Stimulated activated CD4-positive, alpha-beta T cell treated with anti-CD3 and anti-CD28 coated beads, Interleukin-2, amount 100 ng/mL, for 24 hours (primary cell): ENCODE data around the gene JDP2.

Source experiments
- DNase-seq, 2 donors: peaks; one replicate each; pipeline ENCODE4 v3.0.0-alpha.2; 2020

JDP2 gene

GRCh38 chr14:75411214-75411540 lies 16.6 kb upstream of the JDP2 start:
- no peak for DNase-seq

DNA sequence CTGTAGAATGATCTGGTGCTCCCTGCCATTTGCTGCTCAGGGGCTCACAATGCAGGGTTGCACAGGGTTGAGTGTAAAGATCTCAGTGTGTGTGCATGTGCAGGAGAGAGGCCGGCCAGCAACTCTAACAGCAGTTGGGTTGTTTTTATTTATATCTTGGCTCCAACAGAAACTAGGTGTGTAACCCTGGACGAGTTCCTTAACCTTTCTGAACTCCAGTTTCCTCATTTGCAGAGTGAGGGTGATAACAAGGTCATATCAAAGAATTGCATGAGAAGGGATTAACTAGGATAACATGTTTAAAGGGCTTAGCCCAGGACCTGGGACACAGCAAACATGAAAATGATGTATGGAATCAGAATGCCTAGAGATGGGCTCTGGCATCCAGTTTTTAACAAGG lies 14.8 kb upstream of the JDP2 start:
- DNase-seq, result no peak

DNA sequence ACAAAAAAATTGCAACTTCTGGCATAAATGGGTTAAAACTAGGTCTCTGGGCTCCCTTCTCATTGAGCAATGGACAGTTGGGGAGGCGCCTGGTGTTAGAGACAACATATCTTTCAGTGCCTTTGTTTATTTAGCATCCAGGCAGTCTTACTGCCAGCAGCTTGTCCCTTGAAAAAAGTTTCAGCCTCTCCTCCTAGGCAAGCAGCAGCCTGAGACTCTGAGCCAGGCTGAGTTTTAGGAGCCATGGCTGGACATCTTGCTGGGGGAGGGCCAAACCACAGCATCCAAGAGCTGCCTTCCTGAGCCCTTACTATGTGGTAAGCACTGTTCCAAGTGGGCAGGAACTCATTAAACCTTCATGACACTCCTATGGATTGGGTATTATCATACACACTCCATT lies 10.1 kb upstream of the JDP2 start:
- no peak for DNase-seq

GRCh38 chr14:75418850-75419768 lies 8.7 kb upstream of the JDP2 start:
- peak; percentile 51 to 68 for DNase-seq

GRCh38 chr14:75422169-75422568 lies 5.7 kb upstream of the JDP2 start:
- no peak for DNase-seq

GRCh38 chr14:75424496-75424895 lies 3.3 kb upstream of the JDP2 start:
- no peak for DNase-seq

GRCh38 chr14:75425446-75425845 lies 2.4 kb upstream of the JDP2 start:
- no peak for DNase-seq

DNA sequence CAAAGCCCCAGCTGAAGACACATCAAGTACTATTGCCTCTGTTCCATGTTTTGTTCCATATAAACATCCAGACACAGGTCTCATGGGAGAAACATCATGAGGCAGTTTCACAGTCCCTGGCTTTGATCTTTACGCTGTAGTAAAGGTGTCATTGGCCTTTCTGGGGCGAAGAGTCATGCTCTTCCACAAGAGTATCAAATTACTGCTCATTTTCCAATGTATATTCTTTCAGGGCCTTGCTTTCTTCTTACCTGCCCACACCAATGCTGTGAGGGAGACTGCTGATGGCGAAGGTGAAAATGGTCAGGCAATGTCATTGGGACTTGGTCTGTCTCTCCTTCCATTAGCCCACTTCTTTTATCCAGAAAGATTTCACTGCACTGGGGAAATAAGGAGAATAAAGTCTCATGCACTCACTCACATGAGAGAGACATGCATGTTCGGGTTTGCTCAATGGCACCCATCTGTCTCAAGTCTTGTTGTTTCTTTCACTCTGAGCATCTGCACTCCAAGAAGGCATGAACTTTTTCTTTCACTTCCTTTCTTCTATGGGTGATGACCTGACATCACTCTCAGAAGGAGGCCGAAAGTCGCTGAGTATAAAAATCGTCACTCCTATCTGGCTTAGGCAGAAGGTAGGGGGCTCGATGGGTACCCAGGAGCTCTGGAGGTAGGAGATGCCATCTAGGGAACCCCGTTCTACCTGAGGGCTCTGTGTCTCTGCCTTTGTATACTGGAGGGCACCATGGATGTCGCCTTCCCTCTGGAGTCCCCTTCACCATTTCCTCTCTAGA lies 1.3 kb upstream of the JDP2 start:
- DNase-seq, result no peak

DNA sequence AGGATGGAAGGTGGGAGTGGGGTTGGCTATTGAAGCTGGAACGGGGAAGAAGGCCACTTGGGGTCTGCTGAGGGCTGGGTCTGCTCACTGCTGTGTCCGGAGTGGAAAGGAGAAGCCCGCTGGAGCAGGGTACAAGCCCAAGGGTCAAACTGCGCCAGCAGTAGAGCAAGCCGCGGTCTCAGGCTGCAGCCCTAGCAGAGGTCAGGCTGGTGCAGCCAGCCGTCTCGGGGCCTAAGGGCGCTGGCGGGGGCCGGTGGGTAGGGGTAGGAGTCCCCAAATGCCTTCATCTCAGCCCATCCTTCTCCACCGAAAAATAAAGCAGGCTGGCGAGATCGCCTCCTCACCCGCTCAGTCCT lies 718 bp upstream of the JDP2 start:
- DNase-seq, result no peak

DNA sequence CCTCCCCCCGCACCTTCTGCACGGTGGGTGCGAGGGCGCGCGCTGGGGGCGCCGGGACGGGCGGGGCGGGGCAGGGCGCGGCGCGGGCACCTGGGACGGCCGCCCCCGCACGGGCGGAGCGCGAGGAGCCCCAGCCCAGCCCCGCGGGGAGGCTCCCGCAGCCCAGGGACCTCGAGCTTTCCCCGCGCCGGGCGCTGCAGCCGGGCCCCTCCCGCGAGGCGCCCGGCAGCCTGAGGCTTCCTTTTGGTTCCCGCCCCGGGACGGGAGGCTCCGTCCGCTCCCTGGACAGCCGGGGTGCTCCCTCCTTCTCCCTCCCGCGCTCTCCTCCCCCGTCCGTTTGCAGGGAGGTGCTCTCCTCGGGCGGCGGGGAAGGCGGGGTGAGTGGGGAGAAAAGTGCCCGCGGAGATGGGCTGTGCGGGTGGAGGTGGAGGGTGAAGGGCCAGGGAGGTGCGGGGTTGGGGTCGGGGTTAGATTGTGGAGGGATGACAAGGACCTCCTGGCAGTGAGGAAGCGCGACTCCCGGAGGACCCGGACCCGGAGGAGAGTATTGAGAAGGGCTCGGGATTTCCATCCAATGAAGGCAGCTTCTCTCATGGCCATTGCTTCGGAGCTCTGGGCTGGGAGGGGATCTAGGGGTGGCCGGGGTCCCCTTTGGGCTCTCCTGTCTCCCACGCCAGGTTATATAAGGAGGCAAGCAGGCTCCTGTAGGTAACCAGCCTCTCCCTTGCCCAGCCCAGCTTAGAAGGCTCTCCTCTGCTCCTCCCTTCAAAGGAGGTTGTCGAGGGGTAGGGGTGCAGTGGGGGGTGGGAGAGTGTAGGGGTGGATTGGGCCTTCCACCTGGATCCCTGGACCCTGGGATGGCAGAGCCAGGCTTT lies 645 bp downstream of the JDP2 start:
- DNase-seq, result peak; percentile 22 to 24

DNA sequence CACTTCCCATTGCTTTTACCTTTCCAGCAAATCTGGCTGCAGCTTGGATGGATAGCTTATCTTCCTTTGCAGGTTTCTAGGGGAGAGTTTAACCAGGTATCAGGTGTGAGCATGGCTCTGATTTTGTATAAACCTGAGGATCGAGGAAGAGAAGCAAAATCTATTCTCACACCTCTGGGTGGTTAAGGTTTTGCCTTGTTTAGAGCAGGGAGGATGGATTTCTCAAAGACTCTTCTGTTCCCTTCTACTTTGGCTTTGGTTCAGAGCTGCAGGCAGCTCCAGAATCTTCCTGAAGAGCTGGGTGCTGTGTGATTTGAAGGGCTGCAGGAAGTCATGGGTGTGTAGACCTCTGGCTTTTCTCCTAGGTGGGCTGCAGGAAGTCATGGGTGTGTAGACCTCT lies 1.7 kb downstream of the JDP2 start:
- no peak for DNase-seq

DNA sequence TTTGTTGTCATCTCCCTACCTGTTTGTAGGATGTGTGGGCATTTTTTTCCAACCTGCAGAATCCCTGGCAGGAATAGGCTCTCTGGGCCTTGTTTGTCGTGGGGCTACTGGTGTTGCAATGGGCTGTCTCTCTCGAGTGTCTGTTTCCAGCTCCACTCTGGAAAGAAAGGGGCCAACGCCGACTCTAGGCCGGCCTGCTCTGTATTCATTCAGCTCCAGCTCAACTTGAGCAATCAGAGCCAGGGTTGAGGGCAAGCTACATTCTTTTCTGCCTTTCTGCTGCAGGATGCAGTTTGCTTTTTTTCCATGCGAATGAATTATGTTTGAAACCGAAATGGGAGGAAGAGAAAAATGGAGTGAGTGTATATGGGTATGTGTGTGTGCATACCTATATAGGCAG lies 2.3 kb downstream of the JDP2 start:
- DNase-seq, result no peak

DNA sequence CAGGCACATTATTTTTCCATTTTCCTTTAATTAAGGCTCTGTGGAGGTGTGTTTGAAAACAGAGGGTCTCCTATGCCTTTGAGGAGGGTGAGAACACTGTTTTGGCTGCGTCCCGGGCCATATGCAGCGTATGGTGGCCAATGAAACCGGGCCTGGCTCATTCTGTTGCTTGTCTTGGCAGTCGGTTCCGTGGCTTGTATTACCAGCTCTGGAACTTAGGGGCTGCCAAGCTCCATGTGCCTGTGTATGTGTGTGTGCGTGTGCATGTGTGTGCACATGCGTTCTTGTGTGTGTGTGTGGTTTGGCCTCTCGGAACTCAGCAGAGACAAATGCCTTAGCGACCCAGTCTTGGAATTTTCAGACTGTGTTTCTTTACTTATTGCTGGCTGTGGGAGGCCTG lies 2.7 kb downstream of the JDP2 start:
- DNase-seq, result no peak

DNA sequence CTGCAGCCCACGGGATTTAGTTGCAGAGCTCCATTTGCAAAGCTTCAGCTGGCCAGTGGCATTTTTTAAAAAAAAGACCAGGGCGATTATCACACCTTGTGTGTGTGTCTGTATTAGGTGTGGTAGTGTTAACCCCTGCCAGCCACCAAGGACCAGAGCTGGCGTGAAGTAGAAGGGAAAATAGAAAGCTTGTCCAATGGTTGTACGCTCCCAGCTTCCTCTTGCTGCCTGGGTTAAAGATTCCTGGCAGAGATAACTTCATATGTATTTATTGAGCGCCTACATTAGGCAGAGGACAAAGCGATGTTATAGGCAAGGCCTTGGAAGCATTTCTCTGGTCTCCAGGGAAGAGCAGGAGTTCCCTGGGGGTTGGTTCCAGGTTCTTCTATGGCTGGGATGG lies 3.2 kb downstream of the JDP2 start:
- no peak for DNase-seq

GRCh38 chr14:75431827-75432226 lies 4.0 kb downstream of the JDP2 start:
- no peak for DNase-seq

- DNase-seq, result no peak
These were observed 4.6 kb downstream of the JDP2 start for GRCh38 chr14:75432411-75432810.

DNA sequence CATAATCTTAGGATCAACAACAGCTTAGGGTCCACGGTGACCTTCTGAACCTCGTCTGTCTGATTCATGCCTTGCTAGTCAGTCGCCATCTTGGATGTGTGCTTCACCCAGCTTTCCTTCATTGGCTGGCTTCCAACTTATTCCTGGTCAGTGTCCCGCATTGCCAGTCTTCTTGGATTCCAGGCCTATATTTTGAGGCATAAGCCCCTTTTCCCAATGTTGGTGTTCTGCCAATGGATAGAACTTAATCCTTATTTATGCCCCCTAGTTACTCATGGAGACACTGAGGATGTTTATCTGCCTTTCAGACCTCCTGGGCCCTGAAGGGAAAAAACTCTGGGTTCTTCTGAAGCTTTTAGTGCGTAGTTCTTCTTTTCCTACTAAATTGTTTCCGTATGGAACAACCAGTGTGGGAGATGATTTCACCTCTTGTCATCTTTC lies 5.8 kb downstream of the JDP2 start:
- DNase-seq, result no peak

- DNase-seq, result no peak
These were observed 6.5 kb downstream of the JDP2 start for GRCh38 chr14:75434138-75434889.

- DNase-seq, result no peak
These were observed 7.0 kb downstream of the JDP2 start for GRCh38 chr14:75434890-75435248.

DNA sequence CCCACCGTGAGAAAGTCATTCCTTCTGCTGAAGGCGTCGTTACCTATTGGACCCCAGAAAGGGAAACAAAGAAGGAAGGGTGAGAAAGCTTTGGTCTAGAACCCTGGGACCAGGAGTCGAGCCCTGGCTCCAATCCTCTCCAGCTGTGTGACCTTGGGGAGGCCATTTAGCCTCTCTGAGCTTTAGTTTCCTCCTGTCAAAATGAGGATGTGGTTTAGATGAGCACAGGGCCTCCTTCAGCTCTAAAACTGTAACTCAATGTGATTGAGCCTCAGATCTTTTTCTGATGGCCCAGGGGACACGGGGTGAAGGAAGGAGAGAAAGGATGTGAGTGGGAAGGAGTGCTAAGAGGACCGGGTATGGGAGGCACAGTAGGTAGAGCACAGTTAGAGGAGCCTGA lies 7.7 kb downstream of the JDP2 start:
- DNase-seq, result no peak

GRCh38 chr14:75437201-75438143 lies 9.7 kb downstream of the JDP2 start:
- DNase-seq, result no peak
